HEK293 (cell line): ENCODE measurements around the gene TYROBP.

Experiments used
- BCL11A ChIP-seq: fragments of 450-650 bp; formaldehyde crosslinking; IDR thresholded peaks from 2 replicates; pipeline ENCODE4 v1.5.1; 2016; ENCODE audit warnings: low read depth, missing biosample characterization, missing genetic modification characterization
- BCL11B ChIP-seq: fragments of 450-650 bp; formaldehyde crosslinking; IDR thresholded peaks from 2 replicates; pipeline ENCODE4 v1.5.1; 2016; ENCODE audit warnings: low read depth, missing biosample characterization, missing genetic modification characterization
- KLF10 ChIP-seq: fragments of 450-650 bp; IDR thresholded peaks from 2 replicates; pipeline ENCODE4 v1.5.1; 2018; ENCODE audit warnings: missing biosample characterization, mild to moderate bottlenecking, missing genetic modification characterization
- KLF7 ChIP-seq: fragments of 450-650 bp; formaldehyde crosslinking; IDR thresholded peaks from 2 replicates; pipeline ENCODE4 v1.5.1; 2016; ENCODE audit warnings: missing biosample characterization, missing genetic modification characterization, borderline replicate concordance
- KLF9 ChIP-seq: fragments of 450-650 bp; formaldehyde crosslinking; IDR thresholded peaks from 2 replicates; pipeline ENCODE4 v1.5.1; 2016; ENCODE audit warnings: missing biosample characterization, missing genetic modification characterization, low read depth
- PRDM6 ChIP-seq: fragments of 450-650 bp; formaldehyde crosslinking; IDR thresholded peaks from 2 replicates; pipeline ENCODE4 v1.5.1; 2017; ENCODE audit warnings: missing biosample characterization, missing genetic modification characterization
- SCRT1 ChIP-seq: fragments of 450-650 bp; formaldehyde crosslinking; IDR thresholded peaks from 2 replicates; pipeline ENCODE4 v1.5.1; 2016; ENCODE audit warnings: missing biosample characterization, missing genetic modification characterization, borderline replicate concordance
- ZBTB17 ChIP-seq: fragments of 450-650 bp; formaldehyde crosslinking; IDR thresholded peaks from 2 replicates; pipeline ENCODE4 v1.5.1; 2016; ENCODE audit warnings: missing biosample characterization, missing genetic modification characterization
- ZBTB26 ChIP-seq: fragments of 450-650 bp; formaldehyde crosslinking; optimal IDR thresholded peaks from 2 replicates; pipeline ENCODE3; 2016; ENCODE audit warnings: missing biosample characterization, mild to moderate bottlenecking, missing genetic modification characterization
- ZBTB7A ChIP-seq: fragments of 450-650 bp; formaldehyde crosslinking; IDR thresholded peaks from 2 replicates; pipeline ENCODE4 v1.5.1; 2016; ENCODE audit warnings: low read depth, missing biosample characterization, missing genetic modification characterization
- ZBTB8A ChIP-seq: fragments of 450-650 bp; formaldehyde crosslinking; IDR thresholded peaks from 2 replicates; pipeline ENCODE4 v1.5.1; 2016; ENCODE audit warnings: missing biosample characterization, missing genetic modification characterization
- ZNF114 ChIP-seq: fragments of 450-650 bp; formaldehyde crosslinking; IDR thresholded peaks from 2 replicates; pipeline ENCODE4 v1.5.0; 2017; ENCODE audit warnings: missing biosample characterization, missing genetic modification characterization
- ZNF133 ChIP-seq: fragments of 450-650 bp; formaldehyde crosslinking; IDR thresholded peaks from 2 replicates; pipeline ENCODE4 v1.5.1; 2016; ENCODE audit warnings: missing biosample characterization, missing genetic modification characterization
- ZNF157 ChIP-seq: fragments of 450-650 bp; formaldehyde crosslinking; IDR thresholded peaks from 2 replicates; pipeline ENCODE4 v1.5.1; 2016; ENCODE audit warnings: missing biosample characterization, missing genetic modification characterization
- ZNF184 ChIP-seq: fragments of 450-650 bp; IDR thresholded peaks from 2 replicates; pipeline ENCODE4 v1.5.1; 2018; ENCODE audit warnings: missing biosample characterization, mild to moderate bottlenecking, missing genetic modification characterization
- ZNF19 ChIP-seq: fragments of 450-650 bp; formaldehyde crosslinking; IDR thresholded peaks from 2 replicates; pipeline ENCODE4; 2016; ENCODE audit warnings: missing biosample characterization, missing genetic modification characterization, low read depth
- ZNF2 ChIP-seq: fragments of 450-650 bp; formaldehyde crosslinking; IDR thresholded peaks from 2 replicates; pipeline ENCODE4 v1.5.1; 2016; ENCODE audit warnings: missing biosample characterization, missing genetic modification characterization
- ZNF341 ChIP-seq: fragments of 450-650 bp; formaldehyde crosslinking; IDR thresholded peaks from 2 replicates; pipeline ENCODE4; 2016; ENCODE audit warnings: low read depth, missing biosample characterization, missing genetic modification characterization
- ZNF501 ChIP-seq: fragments of 450-650 bp; formaldehyde crosslinking; IDR thresholded peaks from 2 replicates; pipeline ENCODE4 v1.5.1; 2016; ENCODE audit warnings: missing biosample characterization, missing genetic modification characterization
- ZNF580 ChIP-seq: fragments of 450-650 bp; formaldehyde crosslinking; IDR thresholded peaks from 2 replicates; pipeline ENCODE4 v1.5.1; 2016; ENCODE audit warnings: missing biosample characterization, missing genetic modification characterization
- ZNF596 ChIP-seq: fragments of 450-650 bp; IDR thresholded peaks from 2 replicates; pipeline ENCODE4 v1.5.0; 2018; ENCODE audit warnings: missing biosample characterization, mild to moderate bottlenecking, missing genetic modification characterization, moderate library complexity
- ZNF660 ChIP-seq: fragments of 450-650 bp; IDR thresholded peaks from 2 replicates; pipeline ENCODE4 v1.5.1; 2018; ENCODE audit warnings: missing biosample characterization, mild to moderate bottlenecking, missing genetic modification characterization
- ZSCAN5A ChIP-seq: fragments of 450-650 bp; formaldehyde crosslinking; IDR thresholded peaks from 2 replicates; pipeline ENCODE4 v1.5.1; 2016; ENCODE audit warnings: missing biosample characterization, missing genetic modification characterization
- ZXDB ChIP-seq: fragments of 450-650 bp; formaldehyde crosslinking; IDR thresholded peaks from 2 replicates; pipeline ENCODE4 v1.5.1; 2016; ENCODE audit warnings: missing biosample characterization, missing genetic modification characterization
- TF ChIP-seq, protein P1 (sequence below): fragments of 450-650 bp; formaldehyde crosslinking; IDR thresholded peaks from 2 replicates; pipeline ENCODE4 v1.5.1; 2016; ENCODE audit warnings: missing biosample characterization, missing genetic modification characterization, borderline replicate concordance
- TF ChIP-seq, protein P2 (sequence below): fragments of 450-650 bp; formaldehyde crosslinking; IDR thresholded peaks from 2 replicates; pipeline ENCODE4 v1.5.1; 2017; ENCODE audit warnings: missing biosample characterization, missing genetic modification characterization
- TF ChIP-seq, protein P3 (sequence below): fragments of 450-650 bp; formaldehyde crosslinking; IDR thresholded peaks from 2 replicates; pipeline ENCODE4 v1.5.1; 2016; ENCODE audit warnings: missing biosample characterization, missing genetic modification characterization
- TF ChIP-seq, protein P4 (sequence below): fragments of 450-650 bp; formaldehyde crosslinking; IDR thresholded peaks from 2 replicates; pipeline ENCODE4; 2016; ENCODE audit warnings: missing biosample characterization, missing genetic modification characterization
- TF ChIP-seq, protein P5 (sequence below): fragments of 450-650 bp; formaldehyde crosslinking; IDR thresholded peaks from 2 replicates; pipeline ENCODE4 v1.5.1; 2016; ENCODE audit warnings: missing biosample characterization, missing genetic modification characterization

The TYROBP gene

GRCh38 chr19:35921012-35921411 is 12.9 kb upstream of the TYROBP start (continued):
- TF ChIP-seq, protein P1, sequence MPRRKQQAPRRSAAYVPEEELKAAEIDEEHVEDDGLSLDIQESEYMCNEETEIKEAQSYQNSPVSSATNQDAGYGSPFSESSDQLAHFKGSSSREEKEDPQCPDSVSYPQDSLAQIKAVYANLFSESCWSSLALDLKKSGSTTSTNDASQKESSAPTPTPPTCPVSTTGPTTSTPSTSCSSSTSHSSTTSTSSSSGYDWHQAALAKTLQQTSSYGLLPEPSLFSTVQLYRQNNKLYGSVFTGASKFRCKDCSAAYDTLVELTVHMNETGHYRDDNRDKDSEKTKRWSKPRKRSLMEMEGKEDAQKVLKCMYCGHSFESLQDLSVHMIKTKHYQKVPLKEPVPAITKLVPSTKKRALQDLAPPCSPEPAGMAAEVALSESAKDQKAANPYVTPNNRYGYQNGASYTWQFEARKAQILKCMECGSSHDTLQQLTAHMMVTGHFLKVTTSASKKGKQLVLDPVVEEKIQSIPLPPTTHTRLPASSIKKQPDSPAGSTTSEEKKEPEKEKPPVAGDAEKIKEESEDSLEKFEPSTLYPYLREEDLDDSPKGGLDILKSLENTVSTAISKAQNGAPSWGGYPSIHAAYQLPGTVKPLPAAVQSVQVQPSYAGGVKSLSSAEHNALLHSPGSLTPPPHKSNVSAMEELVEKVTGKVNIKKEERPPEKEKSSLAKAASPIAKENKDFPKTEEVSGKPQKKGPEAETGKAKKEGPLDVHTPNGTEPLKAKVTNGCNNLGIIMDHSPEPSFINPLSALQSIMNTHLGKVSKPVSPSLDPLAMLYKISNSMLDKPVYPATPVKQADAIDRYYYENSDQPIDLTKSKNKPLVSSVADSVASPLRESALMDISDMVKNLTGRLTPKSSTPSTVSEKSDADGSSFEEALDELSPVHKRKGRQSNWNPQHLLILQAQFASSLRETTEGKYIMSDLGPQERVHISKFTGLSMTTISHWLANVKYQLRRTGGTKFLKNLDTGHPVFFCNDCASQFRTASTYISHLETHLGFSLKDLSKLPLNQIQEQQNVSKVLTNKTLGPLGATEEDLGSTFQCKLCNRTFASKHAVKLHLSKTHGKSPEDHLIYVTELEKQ (tag by site-specific recombination) = no peak; the same call in 1 of the 2 replicates
- no peak for TF ChIP-seq ZBTB7A (tag by site-specific recombination)
- TF ChIP-seq ZNF596 (tag by site-specific recombination) = no peak
- TF ChIP-seq ZNF157 (tag by site-specific recombination) = no peak
- no peak for TF ChIP-seq ZSCAN5A (tag by site-specific recombination)
- TF ChIP-seq ZNF184 (tag by site-specific recombination) = no peak
- TF ChIP-seq, protein P2, sequence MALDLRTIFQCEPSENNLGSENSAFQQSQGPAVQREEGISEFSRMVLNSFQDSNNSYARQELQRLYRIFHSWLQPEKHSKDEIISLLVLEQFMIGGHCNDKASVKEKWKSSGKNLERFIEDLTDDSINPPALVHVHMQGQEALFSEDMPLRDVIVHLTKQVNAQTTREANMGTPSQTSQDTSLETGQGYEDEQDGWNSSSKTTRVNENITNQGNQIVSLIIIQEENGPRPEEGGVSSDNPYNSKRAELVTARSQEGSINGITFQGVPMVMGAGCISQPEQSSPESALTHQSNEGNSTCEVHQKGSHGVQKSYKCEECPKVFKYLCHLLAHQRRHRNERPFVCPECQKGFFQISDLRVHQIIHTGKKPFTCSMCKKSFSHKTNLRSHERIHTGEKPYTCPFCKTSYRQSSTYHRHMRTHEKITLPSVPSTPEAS = no peak
- TF ChIP-seq BCL11B (tag by site-specific recombination) = no peak
- peak; percentile 72 for TF ChIP-seq ZBTB8A (tag by site-specific recombination)
- TF ChIP-seq, protein P3, sequence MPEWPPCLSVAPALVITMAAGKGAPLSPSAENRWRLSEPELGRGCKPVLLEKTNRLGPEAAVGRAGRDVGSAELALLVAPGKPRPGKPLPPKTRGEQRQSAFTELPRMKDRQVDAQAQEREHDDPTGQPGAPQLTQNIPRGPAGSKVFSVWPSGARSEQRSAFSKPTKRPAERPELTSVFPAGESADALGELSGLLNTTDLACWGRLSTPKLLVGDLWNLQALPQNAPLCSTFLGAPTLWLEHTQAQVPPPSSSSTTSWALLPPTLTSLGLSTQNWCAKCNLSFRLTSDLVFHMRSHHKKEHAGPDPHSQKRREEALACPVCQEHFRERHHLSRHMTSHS (tag by site-specific recombination) = no peak
- TF ChIP-seq, protein P4, sequence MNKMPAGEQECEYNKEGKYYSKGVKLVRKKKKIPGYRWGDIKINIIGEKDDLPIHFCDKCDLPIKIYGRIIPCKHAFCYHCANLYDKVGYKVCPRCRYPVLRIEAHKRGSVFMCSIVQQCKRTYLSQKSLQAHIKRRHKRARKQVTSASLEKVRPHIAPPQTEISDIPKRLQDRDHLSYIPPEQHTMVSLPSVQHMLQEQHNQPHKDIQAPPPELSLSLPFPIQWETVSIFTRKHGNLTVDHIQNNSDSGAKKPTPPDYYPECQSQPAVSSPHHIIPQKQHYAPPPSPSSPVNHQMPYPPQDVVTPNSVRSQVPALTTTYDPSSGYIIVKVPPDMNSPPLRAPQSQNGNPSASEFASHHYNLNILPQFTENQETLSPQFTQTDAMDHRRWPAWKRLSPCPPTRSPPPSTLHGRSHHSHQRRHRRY (tag by site-specific recombination) = no peak
- 0 out of 2 replicates have a peak, but pooled peaks have one; percentile 50 for TF ChIP-seq ZXDB
- TF ChIP-seq ZNF19 (tag by site-specific recombination) = peak; percentile 94
- TF ChIP-seq ZNF341 (tag by site-specific recombination) = no peak
- TF ChIP-seq ZBTB26 = no peak
- no peak for TF ChIP-seq ZNF133 (tag by site-specific recombination)
- no peak for TF ChIP-seq ZNF660
- TF ChIP-seq PRDM6 (tag by site-specific recombination) = no peak
- TF ChIP-seq KLF10 = no peak
- no peak for TF ChIP-seq ZBTB17
- TF ChIP-seq ZNF114 (tag by site-specific recombination) = no peak
- TF ChIP-seq, protein P5, sequence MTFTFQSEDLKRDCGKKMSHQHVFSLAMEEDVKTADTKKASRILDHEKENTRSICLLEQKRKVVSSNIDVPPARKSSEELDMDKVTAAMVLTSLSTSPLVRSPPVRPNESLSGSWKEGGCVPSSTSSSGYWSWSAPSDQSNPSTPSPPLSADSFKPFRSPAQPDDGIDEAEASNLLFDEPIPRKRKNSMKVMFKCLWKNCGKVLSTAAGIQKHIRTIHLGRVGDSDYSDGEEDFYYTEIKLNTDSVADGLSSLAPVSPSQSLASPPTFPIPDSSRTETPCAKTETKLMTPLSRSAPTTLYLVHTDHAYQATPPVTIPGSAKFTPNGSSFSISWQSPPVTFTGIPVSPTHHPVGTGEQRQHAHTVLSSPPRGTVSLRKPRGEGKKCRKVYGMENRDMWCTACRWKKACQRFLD = peak; percentile 69; the same call in 1 of the 2 replicates
- no peak for TF ChIP-seq ZNF2 (tag by site-specific recombination)
- no peak for TF ChIP-seq KLF9 (tag by site-specific recombination)
- TF ChIP-seq KLF7 = peak; percentile 76; the same call in 1 of the 2 replicates
- TF ChIP-seq ZNF580 (tag by site-specific recombination) = peak; percentile 56
- TF ChIP-seq SCRT1 (tag by site-specific recombination) = no peak
- no peak for TF ChIP-seq BCL11A (tag by site-specific recombination)
- no peak for TF ChIP-seq ZNF501 (tag by site-specific recombination)
